AG10803 (cell line): Measurements from ENCODE around the gene LSM14A.
A peak's percentile ranks its signal among the peaks of the same experiment; 100 is the strongest.

Experiments
- DNase-seq: peaks from one replicate; pipeline ENCODE4 v3.0.0; 2010; ENCODE audit warnings: low read depth
- H3K4me3 ChIP-seq: 2 replicates; pipeline ENCODE4 v1.5.1; 2011; ENCODE audit warnings: mild to moderate bottlenecking, low read length, control low read depth
- TF ChIP-seq, protein P1 (sequence below): conservative IDR thresholded peaks from 2 replicates; pipeline ENCODE4 v1.5.1; 2011; ENCODE audit warnings: mild to moderate bottlenecking, low read length, control low read depth, inconsistent platforms

Gene LSM14A

DNA sequence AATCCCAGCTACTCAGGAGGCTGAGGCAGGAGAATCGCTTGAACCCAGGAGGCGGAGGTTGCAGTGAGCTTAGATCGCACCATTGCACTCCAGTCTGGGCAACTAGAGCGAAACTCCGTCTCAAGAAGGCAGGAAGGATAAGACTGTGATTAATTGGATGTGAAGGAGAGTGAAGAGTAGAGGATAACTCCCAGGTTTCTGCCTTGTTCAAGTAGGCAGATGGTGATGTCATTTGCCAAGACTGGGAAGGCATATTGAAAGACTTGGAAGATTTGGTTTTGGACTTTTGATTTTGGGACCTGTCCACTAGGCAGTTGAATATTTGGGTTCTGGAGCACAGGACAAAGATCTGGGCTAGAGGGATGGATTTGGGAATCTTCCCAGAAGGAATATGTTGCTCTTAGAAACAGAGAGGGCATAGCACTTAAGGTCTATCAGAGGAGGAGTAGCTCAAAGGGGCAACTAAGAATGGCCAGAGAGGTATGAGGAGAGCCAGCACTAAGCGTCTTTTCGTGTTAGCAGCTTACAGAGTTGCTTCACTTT, 102.1 kb downstream of the LSM14A start:
- TF ChIP-seq, protein P1, sequence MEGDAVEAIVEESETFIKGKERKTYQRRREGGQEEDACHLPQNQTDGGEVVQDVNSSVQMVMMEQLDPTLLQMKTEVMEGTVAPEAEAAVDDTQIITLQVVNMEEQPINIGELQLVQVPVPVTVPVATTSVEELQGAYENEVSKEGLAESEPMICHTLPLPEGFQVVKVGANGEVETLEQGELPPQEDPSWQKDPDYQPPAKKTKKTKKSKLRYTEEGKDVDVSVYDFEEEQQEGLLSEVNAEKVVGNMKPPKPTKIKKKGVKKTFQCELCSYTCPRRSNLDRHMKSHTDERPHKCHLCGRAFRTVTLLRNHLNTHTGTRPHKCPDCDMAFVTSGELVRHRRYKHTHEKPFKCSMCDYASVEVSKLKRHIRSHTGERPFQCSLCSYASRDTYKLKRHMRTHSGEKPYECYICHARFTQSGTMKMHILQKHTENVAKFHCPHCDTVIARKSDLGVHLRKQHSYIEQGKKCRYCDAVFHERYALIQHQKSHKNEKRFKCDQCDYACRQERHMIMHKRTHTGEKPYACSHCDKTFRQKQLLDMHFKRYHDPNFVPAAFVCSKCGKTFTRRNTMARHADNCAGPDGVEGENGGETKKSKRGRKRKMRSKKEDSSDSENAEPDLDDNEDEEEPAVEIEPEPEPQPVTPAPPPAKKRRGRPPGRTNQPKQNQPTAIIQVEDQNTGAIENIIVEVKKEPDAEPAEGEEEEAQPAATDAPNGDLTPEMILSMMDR, result no peak
- DNase-seq, result no peak
- no peak overlapping the region for H3K4me3 ChIP-seq

DNA sequence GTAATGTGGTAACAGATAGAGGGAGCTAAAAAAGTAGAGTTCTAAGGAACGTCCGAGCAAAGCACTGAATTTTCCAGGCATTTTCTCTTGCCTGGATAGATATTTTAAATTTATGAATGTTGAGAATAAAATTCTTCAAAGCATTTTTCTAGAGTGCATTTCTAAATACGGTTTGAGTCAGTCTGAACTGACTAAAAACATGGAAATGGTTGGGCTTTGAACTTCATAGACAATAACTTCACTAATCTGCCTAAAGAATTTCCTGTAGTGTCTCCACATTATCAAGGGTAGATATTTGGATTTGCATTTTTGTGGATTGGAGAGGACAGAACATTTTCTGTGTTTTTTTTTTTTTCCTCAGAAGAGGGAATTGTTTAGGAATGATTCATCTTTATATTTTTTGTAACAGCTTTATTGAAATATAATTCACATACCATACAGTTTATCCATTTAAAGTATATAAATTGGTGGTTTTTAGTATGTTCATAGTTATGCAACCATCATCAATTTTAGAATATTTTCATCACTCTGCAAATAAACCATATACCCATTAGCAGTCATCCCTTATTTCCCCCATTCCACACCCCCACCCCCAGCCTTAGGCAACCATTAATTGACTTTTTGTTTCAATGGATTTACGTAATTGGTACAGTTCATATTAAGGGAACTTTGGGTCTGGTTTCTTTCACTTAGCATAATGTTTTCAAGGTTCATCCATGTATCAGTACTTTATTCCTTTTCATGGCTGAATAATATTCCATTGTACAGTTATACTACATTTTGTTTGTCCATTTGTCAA, 102.7 kb downstream of the LSM14A start:
- peak; percentile 98 for DNase-seq
- TF ChIP-seq, protein P1, result peak; percentile 49
- no peak overlapping the region for H3K4me3 ChIP-seq

DNA sequence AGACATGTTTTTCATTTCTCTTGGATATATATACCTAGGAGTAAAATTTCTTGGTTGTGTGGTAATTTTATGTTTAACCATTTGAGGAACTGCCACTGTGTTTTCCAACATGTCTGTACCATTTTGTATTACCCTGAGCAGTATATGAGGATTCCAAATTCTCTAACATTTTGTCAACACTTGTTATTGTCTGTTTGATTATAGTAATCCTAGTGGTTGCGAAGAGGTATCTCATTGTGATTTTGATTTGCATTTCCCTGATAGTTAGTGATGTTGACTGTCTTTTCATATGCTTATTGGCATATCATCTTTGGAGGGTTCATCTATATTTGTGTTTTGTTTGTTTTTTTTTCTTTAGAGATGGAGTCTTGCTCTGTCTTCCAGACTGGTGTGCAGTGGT, 103.4 kb downstream of the LSM14A start:
- no peak overlapping the region for H3K4me3 ChIP-seq

DNA sequence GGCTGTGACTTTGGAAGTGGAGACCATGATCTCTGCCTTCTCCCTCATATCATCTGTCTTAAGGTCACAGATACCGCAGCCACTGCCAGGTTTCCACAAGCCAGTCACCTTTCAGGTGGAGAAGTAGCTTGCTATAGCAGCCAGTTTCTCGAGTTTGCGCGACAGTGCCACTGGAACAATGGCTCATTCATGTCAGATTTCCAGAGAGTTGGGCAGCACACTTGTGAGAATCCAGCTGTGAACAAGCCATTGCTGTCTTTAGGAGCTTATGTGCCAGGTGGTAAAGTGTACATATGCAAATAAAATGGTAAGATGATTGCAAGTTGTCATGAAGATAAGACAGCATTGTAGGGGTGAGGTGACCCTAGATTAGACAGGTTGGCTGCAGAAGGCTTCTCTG, 104.3 kb downstream of the LSM14A start:
- no peak for DNase-seq
- TF ChIP-seq, protein P1, result no peak
- H3K4me3 ChIP-seq, result no peak overlapping the region

More for the DNA sequence above, 103.4 kb downstream of the LSM14A start:
- DNase-seq, result no peak
- TF ChIP-seq, protein P1, result no peak

DNA sequence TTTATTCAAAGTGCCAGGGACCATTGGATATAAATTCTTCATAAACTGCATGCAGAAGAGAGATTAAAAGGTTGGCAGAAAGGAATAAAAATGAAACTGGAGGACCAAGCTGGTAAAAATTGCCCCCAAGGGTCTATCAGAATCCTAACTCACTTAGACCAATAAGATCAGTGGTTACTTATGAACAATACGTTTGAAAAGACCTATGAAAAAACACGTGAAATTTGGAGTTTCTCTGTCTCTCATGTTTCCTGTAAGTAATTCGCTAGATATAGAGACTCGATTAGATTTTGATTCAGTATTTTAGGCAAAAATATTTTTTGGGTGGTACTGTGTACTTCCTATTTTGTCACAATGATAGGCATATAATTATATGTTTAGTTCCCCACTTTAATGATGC, 104.9 kb downstream of the LSM14A start:
- DNase-seq, result no peak
- TF ChIP-seq, protein P1, result no peak
- H3K4me3 ChIP-seq, result no peak overlapping the region

DNA sequence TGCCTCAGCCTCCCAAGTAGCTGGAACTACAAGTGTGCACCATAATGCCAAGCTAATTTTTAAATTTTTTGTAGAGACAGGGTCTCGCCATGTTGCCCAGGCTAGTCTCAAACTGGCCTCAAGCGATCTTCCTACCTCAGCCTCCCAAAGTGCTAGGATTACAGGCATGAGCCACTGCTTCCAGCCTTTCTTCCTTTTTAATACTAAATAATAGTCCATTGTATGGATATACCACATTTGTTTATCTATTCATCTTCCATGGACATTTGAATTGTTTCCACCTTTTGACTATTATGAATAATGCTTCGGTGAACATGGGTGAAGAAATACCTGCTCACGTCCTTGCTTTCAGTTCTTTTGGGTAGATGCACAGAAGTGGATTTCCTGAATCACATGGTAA, 106.5 kb downstream of the LSM14A start:
- TF ChIP-seq, protein P1, result no peak
- H3K4me3 ChIP-seq, result no peak overlapping the region
- DNase-seq, result no peak
